GM20000 (cell line): ENCODE measurements around the gene ANK2.
A peak's percentile ranks its signal among the peaks of the same experiment; 100 is the strongest.

Experiments used
- DNase-seq: peaks from one replicate; pipeline ENCODE4 v3.0.0; 2012; ENCODE audit warnings: low spot score
- TF ChIP-seq, protein P1 (sequence below): IDR thresholded peaks from 2 replicates; pipeline ENCODE4 v1.5.1; 2012; ENCODE audit warnings: mild to moderate bottlenecking, control low read depth; ENCODE audit errors: extremely low read depth, missing control alignments

Gene ANK2

DNA sequence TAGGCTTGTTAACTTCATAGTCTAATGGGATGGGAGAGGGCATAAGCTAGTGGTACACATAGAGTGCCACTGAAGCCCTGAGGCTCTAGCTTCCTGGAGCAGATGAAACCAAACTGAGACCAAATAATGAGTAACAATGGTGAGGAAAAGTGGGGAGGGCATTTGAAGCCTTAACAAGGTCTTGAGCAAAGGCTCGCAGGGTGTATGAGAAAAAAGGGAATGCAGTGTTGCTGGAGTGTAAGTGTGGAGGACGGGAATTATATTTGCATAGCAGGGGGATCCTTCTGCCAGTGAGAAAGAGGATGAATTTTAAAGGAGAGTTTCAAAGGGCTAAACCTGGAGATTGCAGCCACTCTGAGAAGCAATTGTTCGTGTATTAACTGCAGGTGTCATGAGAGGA, 263.1 kb downstream of the ANK2 start:
- DNase-seq: no peak
- TF ChIP-seq, protein P1, sequence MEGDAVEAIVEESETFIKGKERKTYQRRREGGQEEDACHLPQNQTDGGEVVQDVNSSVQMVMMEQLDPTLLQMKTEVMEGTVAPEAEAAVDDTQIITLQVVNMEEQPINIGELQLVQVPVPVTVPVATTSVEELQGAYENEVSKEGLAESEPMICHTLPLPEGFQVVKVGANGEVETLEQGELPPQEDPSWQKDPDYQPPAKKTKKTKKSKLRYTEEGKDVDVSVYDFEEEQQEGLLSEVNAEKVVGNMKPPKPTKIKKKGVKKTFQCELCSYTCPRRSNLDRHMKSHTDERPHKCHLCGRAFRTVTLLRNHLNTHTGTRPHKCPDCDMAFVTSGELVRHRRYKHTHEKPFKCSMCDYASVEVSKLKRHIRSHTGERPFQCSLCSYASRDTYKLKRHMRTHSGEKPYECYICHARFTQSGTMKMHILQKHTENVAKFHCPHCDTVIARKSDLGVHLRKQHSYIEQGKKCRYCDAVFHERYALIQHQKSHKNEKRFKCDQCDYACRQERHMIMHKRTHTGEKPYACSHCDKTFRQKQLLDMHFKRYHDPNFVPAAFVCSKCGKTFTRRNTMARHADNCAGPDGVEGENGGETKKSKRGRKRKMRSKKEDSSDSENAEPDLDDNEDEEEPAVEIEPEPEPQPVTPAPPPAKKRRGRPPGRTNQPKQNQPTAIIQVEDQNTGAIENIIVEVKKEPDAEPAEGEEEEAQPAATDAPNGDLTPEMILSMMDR: no peak

DNA sequence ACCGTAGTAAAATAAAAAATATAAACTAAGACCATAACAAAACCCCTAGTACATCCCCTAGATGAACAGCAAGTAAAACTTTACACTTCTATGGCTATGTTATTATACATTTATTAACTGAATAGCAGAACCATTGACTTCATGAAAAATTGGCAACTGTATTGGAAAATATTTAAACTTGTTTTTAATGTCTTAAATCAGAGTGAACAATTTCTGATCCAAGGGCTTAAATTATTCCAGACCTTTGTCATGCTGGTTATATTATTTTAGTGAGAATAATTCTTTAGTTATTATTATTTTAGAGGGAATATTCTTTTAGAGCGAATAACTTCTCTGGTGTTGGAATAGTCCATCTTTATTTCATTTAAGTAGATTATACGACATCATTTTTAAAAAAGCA, 265.0 kb downstream of the ANK2 start:
- TF ChIP-seq, protein P1: no peak
- DNase-seq: no peak

DNA sequence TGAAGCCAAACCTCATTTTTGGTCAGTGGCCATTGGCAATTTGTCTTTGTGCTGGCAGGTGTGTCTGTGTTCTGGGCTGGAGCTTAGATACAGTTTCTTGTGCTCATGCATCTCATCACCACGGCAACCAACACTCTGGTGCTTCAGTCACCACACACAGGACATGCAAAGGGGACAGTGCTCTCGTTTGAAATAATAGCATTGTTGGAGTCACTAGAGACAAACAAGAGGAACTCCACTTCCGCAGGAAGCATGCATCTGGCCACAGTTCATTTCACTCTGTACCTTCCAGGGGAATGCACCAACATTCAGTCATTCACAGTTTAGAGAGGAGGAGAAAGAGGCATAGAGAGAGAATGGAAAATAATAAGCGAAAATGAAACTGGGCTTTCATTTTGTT, 267.4 kb downstream of the ANK2 start:
- peak; percentile 52 for DNase-seq
- TF ChIP-seq, protein P1: no peak

DNA sequence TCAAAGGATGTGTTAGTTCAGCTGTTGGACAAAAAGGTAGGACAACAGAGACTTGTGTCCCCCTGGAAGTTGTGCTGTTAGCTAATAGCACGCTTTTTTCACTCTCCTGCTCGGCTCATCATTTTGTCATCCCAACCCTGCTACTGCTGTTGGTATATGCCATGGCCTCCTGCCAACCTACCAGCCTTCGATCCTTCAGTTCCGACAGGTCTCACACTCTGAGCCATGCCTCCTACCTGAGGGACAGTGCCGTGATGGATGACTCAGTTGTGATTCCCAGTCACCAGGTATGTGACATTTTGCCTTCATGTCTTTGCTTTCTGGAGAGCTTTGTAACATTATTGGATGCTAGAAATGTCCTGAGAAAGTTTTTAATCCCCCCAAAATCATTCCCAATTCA, 268.1 kb downstream of the ANK2 start:
- TF ChIP-seq, protein P1: no peak
- DNase-seq: no peak

DNA sequence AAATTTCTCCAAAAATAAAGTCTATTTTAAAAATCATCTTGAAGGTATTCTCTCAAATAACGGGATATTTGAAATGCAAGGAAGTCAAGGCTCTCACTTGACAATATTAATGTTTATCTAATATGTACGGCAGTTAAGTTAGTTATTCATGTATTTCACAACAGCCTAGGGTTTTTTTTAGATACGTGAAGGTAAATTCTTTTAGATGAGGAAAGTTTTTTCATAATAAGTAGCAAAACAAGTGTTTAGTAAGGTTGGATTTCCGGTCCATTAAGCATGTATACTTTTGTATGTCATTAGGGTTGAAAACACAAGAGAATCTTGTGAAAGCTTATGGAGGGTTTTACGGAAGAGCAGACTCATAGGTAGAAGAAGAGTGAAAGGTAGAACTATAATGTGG, 273.3 kb downstream of the ANK2 start:
- DNase-seq: no peak
- TF ChIP-seq, protein P1: no peak

DNA sequence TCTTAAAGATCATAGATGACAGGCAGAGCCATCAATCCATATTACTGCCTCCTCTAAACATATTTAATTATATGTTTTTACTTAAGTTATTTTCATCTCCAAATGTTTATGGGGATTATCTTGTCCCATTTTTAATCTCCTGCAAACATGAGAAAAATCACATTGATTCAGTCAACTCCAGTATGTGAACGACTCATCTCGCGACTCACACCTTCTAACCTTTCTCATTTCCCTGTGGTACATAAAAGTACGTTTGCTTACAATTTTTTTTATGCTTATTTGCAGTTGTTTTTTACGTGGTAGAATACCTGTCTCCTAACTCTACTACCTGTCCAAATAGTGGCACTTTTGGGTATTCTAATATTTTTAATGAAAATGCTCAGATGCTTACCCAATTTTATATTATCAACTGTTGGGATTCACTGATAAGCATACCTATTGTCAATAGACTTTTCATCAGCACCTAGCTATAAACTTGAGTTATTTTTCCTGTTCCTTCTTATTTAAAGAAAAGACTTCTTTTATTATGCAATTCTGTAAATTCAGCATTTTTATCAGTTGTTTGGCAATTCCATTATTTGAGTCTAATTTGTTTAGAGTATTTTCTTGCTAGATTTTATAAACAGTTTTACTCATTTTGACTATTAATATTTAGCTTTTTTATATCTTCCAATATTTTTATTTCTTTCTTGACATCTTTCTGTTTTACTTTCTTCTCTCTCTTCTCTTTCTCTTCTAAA, 276.6 kb downstream of the ANK2 start:
- TF ChIP-seq, protein P1: no peak
- no peak for DNase-seq

DNA sequence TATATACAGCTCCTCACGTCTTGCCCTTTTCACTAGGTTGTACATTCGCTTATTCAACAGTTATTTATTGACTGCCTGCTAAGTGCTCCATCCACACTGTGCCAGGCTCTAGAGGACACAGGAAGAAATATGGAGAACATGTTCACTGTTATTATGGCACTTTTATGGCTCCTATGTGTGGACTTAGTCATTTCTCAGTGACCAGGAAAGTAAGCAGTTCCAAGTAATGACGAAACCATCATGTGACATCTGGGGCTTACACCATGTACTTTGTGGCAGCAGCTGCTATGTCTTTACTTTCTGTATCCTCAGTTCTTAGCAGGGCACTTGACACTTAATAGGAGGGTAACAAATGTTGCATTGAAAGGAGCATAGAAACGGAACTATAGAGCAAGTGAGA, 278.0 kb downstream of the ANK2 start:
- DNase-seq: no peak
- TF ChIP-seq, protein P1: no peak
